Neural crest cell (in vitro differentiated cells): ENCODE data around the gene PTPRCAP. TPM values are rescaled to one million over a fixed set of nuclear protein-coding genes. Genes with fewer than 3 reads are reported as not detected.
A peak's percentile ranks its signal among the peaks of the same experiment; 100 is the strongest.
"Not testable (repeated sequence)": the region's sequence is repeated elsewhere in the genome, so short reads cannot be mapped to it uniquely, and the experiment has no call there.

Source experiments
- DNase-seq: peaks from one replicate; pipeline ENCODE4 v3.0.0; 2021; ENCODE audit warnings: low read depth, mixed read lengths, low spot score
- H3K27ac Mint-ChIP-seq: one replicate; pipeline ENCODE4 v1.8.0; 2021; ENCODE audit warnings: mild to moderate bottlenecking, mixed read lengths; ENCODE audit not compliant: unreplicated experiment
- H3K27me3 Mint-ChIP-seq: 2 replicates; pipeline ENCODE4 v1.8.0; 2021; ENCODE audit warnings: low read depth, mild to moderate bottlenecking, mixed read lengths
- H3K36me3 Mint-ChIP-seq: 2 replicates; pipeline ENCODE4 v1.8.0; 2021; ENCODE audit warnings: low read depth, mild to moderate bottlenecking, mixed read lengths
- H3K4me1 Mint-ChIP-seq: 2 replicates; pipeline ENCODE4 v1.8.0; 2021; ENCODE audit warnings: mixed read lengths
- H3K4me3 Mint-ChIP-seq: one replicate; pipeline ENCODE4 v1.8.0; 2021; ENCODE audit warnings: mild to moderate bottlenecking, mixed read lengths
- H3K9me3 Mint-ChIP-seq: 2 replicates; pipeline ENCODE4 v1.8.0; 2021; ENCODE audit warnings: mixed read lengths
- total RNA-seq: library from RNA; stranded (reverse); gene quantifications from 2 replicates; pipeline ENCODE4 v1.2.1, GENCODE V29; 2021
- TF ChIP-seq, protein P1 (sequence below): fragments of 200-600 bp; sonication (generic); conservative IDR thresholded peaks from 2 replicates; pipeline ENCODE4 v1.5.0; 2021; ENCODE audit warnings: antibody characterized with exemption, mild to moderate bottlenecking

PTPRCAP gene
- total RNA-seq, 1 donor from 2014 or later: 0.84 TPM

DNA sequence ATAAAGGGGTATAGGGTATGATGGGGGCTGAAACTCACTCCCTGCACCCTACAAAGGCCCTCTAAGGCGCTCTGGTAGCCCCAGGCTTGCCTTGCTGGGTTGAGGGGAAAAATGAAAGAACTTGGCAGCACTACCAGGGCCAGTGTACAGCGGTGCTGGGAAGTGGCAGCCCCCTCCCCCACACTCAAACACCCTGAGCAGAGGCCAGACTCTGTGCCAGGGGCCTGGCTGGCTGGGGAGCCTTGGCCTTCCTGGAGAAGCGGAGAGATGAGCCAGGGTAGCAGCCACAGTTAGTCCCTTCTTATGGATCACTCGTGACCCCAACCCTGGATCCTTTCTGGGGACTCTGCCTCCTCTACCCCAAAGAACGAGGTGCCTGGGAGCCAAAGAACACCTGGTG lies 28.9 kb upstream of the PTPRCAP start:
- no peaks in the 10 kb centered on the region for H3K9me3 Mint-ChIP-seq
- H3K36me3 Mint-ChIP-seq: no peaks in the 10 kb centered on the region
- no peaks in the 10 kb centered on the region for H3K27me3 Mint-ChIP-seq
- H3K4me3 Mint-ChIP-seq: peak overlapping the region; percentile 64
- no peak for DNase-seq
- TF ChIP-seq, protein P1, sequence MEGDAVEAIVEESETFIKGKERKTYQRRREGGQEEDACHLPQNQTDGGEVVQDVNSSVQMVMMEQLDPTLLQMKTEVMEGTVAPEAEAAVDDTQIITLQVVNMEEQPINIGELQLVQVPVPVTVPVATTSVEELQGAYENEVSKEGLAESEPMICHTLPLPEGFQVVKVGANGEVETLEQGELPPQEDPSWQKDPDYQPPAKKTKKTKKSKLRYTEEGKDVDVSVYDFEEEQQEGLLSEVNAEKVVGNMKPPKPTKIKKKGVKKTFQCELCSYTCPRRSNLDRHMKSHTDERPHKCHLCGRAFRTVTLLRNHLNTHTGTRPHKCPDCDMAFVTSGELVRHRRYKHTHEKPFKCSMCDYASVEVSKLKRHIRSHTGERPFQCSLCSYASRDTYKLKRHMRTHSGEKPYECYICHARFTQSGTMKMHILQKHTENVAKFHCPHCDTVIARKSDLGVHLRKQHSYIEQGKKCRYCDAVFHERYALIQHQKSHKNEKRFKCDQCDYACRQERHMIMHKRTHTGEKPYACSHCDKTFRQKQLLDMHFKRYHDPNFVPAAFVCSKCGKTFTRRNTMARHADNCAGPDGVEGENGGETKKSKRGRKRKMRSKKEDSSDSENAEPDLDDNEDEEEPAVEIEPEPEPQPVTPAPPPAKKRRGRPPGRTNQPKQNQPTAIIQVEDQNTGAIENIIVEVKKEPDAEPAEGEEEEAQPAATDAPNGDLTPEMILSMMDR: no peak
- H3K27ac Mint-ChIP-seq: no peak overlapping the region
- H3K4me1 Mint-ChIP-seq: peaks cover 14% of the 10 kb centered on the region

DNA sequence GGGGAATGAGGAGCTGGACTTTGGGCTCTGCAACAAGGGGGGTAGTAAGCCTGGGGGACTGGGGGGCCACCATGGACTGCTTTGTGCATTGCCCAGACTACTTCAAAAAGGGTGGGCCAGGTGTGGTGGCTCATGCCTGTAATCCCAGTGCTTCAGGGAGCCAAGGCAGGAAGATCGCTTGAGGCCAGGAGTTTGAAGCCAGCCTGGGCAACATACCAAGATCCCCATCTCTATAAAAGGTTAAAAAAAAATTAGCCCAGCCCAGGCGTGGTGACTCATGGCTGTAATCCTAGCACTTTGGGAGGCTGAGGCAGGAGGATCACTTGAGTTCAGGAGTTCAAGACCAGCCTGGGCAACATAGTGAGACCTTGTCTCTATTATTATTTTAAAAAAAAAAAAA lies 28.0 kb upstream of the PTPRCAP start:
- not testable (repeated sequence) for H3K36me3 Mint-ChIP-seq, H3K27ac Mint-ChIP-seq, H3K27me3 Mint-ChIP-seq, H3K9me3 Mint-ChIP-seq, DNase-seq
- Mint-ChIP-seq H3K4me1 (peaks cover 14% of the 10 kb centered on the region), H3K4me3 (peak overlapping the region; percentile 73)

DNA sequence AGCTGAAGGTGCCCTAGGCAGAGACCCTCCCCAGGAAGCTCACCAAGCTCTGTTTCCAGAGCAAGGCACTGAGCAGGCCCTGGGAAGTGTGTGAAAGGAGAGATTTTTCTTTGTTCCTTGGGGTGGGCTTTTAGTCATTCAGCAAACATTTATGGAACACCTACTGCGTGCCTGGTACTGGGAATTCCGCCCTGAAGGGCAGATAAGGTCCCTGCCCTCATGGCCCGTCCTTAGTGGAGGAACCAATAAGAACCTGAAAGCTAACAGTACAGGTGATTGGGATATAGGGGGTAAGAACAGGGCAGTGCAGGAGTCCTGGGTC lies 27.7 kb upstream of the PTPRCAP start:
- TF ChIP-seq, protein P1: no peak
- no peaks in the 10 kb centered on the region for H3K36me3 Mint-ChIP-seq
- peaks cover 2% of the 10 kb centered on the region for H3K27me3 Mint-ChIP-seq

DNA sequence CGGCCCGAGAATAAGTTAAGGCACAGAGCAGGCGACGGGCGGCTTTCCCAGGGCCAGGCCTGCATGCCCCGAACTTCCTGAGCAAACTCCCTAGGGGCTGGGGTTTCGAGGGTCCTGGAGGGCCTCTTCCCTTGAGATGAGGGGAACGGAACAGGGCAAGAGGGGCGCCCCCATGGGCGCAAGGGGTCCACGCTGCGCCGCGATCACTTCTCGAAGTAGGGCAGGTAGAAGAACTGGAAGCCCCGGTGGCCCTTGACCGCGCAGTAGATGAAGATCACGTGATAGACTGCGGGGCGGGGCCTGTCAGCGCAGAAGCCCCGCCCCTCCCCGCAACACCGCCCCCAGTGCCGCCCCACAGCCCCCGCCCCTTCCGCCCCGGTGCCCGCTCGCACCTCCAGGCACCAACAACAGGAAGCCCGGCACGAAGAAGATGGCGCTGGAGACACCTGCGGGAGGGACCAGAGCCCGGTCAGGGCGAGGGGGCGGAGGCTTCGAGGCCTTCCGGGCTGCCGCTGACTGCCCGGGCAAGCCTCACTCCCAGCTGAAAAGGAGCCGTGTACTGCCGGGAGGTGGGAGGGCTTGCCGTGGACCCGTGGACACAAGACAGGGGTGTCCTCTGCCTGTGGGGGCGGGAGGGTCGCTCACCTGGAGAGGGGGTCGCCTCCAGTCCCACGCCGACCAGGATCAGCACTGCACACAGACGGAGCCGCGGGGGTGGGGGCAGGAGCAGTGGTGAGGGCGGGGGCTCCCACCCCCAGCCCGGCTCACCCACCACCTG lies 27.1 kb upstream of the PTPRCAP start:
- H3K4me1 Mint-ChIP-seq: peaks cover 14% of the 10 kb centered on the region
- peak overlapping the region; percentile 81 for H3K4me3 Mint-ChIP-seq
- no peaks in the 10 kb centered on the region for H3K36me3 Mint-ChIP-seq
- H3K27ac Mint-ChIP-seq: peak overlapping the region; percentile 6
- peak; percentile 68 for DNase-seq
- TF ChIP-seq, protein P1: no peak
- H3K9me3 Mint-ChIP-seq: no peaks in the 10 kb centered on the region
- peaks cover 2% of the 10 kb centered on the region for H3K27me3 Mint-ChIP-seq

More for the DNA sequence above, 27.7 kb upstream of the PTPRCAP start:
- Mint-ChIP-seq H3K9me3 (no peaks in the 10 kb centered on the region), H3K4me1 (peaks cover 14% of the 10 kb centered on the region), H3K27ac (no peak overlapping the region), H3K4me3 (peak overlapping the region; percentile 73)
- DNase-seq: no peak

DNA sequence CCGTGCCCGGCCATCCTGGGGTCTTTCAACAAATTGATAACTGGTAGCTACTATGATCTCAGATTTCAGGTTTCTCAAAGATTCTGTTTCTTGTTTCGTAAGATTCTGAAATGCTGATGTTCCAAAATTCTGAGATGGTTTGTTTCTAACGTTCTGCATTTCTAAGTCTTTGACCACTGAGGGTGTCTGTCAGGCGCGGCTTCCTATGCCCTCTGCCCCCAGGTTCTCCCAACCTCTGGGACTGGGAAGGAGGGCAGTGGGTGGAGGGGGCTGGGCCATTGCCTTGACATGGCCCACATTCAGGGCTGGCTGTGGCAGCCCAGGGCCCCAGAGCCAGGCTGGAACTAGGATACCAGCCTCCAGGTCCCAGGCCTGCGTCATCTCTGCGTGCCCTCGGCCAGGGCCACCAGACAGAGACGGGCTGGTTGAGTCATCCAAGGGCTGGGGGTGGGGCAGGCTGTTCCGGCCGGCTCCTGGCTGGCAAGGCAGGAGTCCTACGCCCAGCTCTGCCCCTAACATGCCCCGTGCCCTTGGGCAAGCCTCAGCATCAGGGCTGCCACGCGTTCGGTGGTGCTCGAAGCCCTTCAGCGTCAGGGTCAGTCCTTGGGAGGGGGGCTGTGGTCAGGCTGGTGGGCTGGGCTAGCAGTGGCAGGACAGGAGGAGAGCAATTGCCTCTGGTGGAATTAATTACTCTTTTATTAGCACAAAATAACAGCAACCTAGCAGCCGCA lies 26.4 kb upstream of the PTPRCAP start:
- no peak overlapping the region for H3K27ac Mint-ChIP-seq
- H3K4me3 Mint-ChIP-seq: peak overlapping the region; percentile 81
- DNase-seq: no peak
- H3K4me1 Mint-ChIP-seq: peaks cover 14% of the 10 kb centered on the region
- no peaks in the 10 kb centered on the region for H3K36me3 Mint-ChIP-seq
- peaks cover 2% of the 10 kb centered on the region for H3K27me3 Mint-ChIP-seq
- H3K9me3 Mint-ChIP-seq: no peaks in the 10 kb centered on the region
- TF ChIP-seq, protein P1: no peak

DNA sequence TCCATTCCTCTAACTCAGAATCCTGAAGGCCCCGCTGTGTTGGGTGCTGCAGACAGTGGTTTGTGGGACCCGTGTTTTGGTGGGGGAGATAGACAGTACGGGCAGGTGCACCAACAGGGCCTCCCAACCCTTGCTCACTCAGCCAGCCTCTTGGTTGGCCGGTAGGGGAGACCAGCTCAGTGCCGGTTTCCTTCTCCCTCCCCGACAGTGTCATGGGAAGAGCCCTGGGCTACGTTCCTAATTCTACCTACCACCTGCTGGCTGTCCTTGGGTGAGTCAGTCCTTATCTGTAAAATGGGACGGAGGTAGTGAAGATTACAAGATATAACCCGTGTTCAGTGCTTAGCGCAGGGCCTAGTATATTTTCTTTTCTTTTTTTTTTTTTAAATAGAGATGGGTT lies 25.7 kb upstream of the PTPRCAP start:
- Mint-ChIP-seq H3K4me1 (peaks cover 10% of the 10 kb centered on the region), H3K9me3 (no peaks in the 10 kb centered on the region), H3K4me3 (peak overlapping the region; percentile 47), H3K27ac (no peak overlapping the region), H3K36me3 (no peaks in the 10 kb centered on the region), H3K27me3 (peaks cover 2% of the 10 kb centered on the region)
- TF ChIP-seq, protein P1: no peak
- DNase-seq: no peak
